NCI-H2029 treated with DMSO at 0.1 percent for 48 hours (cell line): Measurements from ENCODE around the gene GALNT17.

Experiments
- DNase-seq: peaks from one replicate; lab custom pipeline; 2025; lab: John Stamatoyannopoulos, UW

GALNT17 gene

GRCh38 chr7:71506822-71507221 is 374.9 kb downstream of the GALNT17 start:
- DNase-seq: no peak

GRCh38 chr7:71507680-71508602 is 376.0 kb downstream of the GALNT17 start:
- no peak for DNase-seq

- no peak for DNase-seq
Measured at GRCh38 chr7:71509381-71509780, 377.4 kb downstream of the GALNT17 start.

GRCh38 chr7:71511361-71511807 is 379.4 kb downstream of the GALNT17 start:
- DNase-seq: peak; percentile 2

GRCh38 chr7:71517940-71518699 is 386.2 kb downstream of the GALNT17 start:
- no peak for DNase-seq

GRCh38 chr7:71518880-71519279 is 386.9 kb downstream of the GALNT17 start:
- DNase-seq: no peak

- no peak for DNase-seq
Measured at GRCh38 chr7:71521506-71521905, 389.6 kb downstream of the GALNT17 start.

- DNase-seq: no peak
Measured at GRCh38 chr7:71526106-71526505, 394.2 kb downstream of the GALNT17 start.

- no peak for DNase-seq
Measured at GRCh38 chr7:71527213-71527612, 395.3 kb downstream of the GALNT17 start.

GRCh38 chr7:71535616-71536015 is 403.7 kb downstream of the GALNT17 start:
- DNase-seq: no peak

GRCh38 chr7:71538210-71538609 is 406.3 kb downstream of the GALNT17 start:
- no peak for DNase-seq

GRCh38 chr7:71539615-71540014 is 407.7 kb downstream of the GALNT17 start:
- DNase-seq: no peak

GRCh38 chr7:71541707-71542353 is 409.9 kb downstream of the GALNT17 start:
- DNase-seq: no peak

GRCh38 chr7:71543396-71543795 is 411.5 kb downstream of the GALNT17 start:
- no peak for DNase-seq

- DNase-seq: no peak
Measured at GRCh38 chr7:71544816-71545215, 412.9 kb downstream of the GALNT17 start.

- DNase-seq: no peak
Measured at GRCh38 chr7:71547426-71547825, 415.5 kb downstream of the GALNT17 start.

- no peak for DNase-seq
Measured at GRCh38 chr7:71548746-71549145, 416.8 kb downstream of the GALNT17 start.

- no peak for DNase-seq
Measured at GRCh38 chr7:71553306-71553705, 421.4 kb downstream of the GALNT17 start.

- DNase-seq: no peak
Measured at GRCh38 chr7:71555758-71556157, 423.8 kb downstream of the GALNT17 start.

GRCh38 chr7:71558806-71559613 is 427.1 kb downstream of the GALNT17 start:
- no peak for DNase-seq

GRCh38 chr7:71560354-71560995 is 428.5 kb downstream of the GALNT17 start:
- DNase-seq: no peak
